HG03108 (cell line): ENCODE results near the gene TBC1D4.

Source experiments
- ATAC-seq: cut with Tn5 transposase; IDR thresholded peaks from one replicate; pipeline ENCODE4 v1.9.1; 2021; ENCODE audit warnings: moderate library complexity; ENCODE audit not compliant: unreplicated experiment

Gene TBC1D4

DNA sequence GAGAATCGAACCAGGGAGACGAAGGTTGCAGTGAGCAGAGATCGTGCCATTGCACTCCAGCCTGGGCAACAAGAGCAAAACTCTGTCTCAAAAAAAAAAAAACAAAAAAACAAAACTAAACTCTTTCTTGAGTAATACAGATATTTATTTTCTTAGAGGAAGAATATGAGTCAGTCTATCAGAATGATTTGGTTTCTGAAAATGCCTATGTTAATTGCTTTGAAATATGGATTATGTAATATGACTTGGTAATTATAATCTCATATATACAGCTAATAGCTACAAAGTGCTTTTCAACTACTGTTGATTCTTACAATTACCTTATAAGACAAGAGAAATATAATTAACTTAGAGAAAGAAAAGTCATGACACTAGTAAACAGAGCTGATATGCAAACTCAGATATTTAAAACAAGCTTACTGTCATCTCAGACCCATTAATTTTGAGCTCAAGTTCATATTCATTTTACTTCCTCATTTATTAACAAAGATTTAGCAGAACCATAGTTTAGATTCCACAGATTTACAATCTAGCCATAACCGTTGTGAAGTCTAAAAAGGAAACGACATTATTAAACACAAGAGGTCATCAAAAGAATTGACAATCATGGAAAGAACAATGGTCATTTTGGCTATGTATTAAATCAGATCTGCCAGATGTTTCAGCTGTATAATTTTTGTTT is 88.0 kb downstream of the TBC1D4 start:
- no peak for ATAC-seq

DNA sequence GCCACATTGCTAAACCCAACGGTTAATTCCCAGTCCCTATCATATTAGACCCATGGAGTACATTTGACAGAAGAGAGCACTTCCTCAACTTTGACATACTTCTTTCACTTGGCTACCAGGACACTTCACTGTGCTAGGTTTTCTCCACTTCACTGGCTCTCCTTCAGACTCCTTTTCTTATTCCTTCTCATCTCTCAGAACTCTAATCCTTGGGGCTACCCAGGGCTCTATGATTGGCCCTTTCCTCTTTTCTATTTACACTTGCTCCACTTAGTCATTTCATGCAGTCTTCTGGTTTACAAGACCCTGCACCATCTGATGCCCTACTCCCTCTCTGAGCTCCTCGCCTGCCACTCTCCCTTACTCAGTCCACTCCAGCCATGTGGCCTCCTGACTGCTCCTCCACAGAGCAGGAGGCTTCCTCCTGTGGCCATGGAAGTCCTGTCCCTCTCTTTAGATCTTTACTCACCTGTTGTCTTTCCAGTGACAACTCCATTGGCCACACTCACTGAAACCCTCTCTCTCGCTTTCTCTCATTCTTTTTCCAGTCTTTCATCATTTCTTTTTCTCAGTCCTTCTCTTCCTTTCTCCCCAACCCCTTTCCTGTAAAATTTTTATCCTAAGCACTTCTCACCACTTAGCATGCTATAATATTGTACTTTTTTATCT is 90.4 kb downstream of the TBC1D4 start:
- no peak for ATAC-seq

DNA sequence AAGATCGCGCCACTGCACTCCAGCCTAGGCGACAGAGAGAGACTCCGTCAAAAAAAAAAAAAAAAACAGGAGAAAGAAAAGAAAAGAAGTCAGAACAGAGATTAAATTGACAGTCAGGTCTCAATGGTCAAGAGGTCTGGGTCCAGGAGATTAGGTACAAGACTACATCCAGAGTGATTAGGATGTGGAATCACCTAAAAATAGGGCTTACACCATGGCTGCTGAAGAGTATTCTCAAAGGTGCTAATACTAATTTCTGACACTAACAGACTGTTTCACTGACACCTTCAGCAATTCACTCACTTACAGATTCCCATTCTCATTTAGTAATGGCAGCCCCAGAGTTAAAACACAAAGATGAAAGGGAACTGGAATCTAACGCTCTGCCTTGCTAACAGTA is 91.7 kb downstream of the TBC1D4 start:
- ATAC-seq = no peak

DNA sequence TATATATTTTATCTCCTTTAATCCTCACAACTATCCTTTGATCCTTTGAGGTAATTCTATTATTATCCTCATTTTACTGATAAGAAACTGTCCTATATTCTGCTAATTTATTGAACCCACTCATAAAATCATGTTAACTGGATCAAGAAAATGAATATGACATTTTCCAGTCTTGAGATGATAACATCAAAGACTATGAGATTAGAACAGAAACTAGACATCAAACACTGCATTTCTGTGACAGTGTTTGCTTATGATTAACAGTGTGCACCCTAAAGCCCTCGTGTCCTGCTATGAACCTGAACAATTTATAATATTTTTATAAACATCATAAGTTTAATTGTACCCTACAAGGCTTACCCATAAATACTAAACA is 96.3 kb downstream of the TBC1D4 start:
- no peak for ATAC-seq

DNA sequence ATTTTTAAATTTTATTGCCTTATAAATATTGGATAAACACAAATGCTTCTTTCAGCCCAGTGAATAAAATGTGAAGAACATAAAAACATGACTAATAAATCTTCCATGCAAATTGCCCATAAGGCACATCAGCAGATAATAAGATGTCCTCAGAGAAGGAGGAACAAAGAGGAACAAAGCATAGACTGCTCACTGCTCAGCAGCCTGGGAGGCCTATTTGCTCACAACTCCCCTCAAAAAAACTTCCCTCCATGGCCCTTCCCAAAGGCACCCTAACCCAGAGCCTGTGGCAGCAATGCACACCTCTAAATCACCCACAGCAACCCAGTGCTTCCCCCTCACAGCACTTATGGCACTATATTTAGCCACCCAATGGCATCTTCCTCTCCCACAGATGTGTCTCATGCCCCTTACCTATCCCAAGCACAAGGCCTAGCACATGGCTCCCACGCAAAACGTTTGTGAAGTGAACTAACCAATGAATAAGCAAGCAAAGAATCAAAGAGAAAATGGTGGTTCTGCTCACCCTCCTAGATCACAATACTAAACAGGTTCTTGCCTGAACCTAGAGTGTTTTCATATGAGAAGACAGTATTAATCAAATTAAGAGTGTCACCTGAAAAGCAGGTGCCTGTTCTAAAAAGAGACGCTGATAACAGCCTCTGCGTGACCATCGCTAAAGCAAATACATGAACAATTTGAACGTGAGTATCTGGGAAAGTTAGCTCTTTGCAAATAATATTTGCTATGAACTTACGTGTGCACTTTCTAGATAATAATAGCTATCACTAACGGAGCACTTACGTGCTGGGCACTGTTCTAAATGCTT is 96.9 kb downstream of the TBC1D4 start:
- ATAC-seq = no peak

DNA sequence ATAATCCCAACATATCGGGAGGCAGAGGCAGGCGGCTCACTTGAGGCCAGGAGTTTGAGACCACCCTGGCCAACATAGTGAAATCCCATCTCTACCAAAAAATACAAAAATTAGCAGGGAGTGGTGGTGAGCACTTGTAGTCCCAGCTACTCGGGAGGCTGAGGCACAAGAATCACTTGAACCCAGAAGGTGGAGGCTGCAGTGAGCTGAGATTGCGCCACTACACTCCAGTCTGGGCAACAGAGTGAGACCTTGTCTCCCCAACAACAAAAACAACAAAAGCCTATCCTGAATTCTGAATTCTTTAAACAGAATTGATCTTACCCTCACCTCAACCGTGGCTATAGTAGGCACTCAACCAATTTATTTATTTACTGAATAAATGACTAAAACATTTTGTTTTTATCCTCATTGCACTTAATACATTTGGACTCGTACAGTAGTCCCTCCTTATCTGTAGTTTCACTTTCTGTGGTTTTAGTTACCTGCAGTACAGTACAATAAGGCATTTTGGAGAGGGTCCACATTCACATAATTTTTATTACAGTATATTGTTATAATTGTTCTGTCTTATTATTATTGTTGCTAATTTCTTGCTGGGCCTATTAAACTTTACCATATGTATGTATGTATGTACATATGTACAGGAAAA is 98.8 kb downstream of the TBC1D4 start:
- ATAC-seq = no peak

DNA sequence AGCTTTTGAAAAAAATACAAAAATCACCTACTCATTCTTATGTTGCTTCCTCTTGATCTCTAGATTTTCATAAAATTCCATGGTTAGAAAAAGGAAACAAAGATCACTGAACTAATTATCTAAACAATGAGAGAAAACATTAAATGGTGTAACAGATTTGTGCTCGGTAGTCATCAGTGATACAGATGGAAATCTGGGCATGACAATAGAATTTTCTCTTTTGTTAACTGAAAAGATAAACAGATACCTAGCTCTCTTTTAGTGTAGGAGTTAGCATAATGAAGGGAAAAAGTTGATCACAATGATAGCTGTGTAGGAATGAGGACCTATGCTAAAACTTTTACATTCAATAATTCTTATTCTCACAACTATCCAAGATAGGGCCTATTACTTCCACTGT is 103.7 kb downstream of the TBC1D4 start:
- ATAC-seq = no peak

DNA sequence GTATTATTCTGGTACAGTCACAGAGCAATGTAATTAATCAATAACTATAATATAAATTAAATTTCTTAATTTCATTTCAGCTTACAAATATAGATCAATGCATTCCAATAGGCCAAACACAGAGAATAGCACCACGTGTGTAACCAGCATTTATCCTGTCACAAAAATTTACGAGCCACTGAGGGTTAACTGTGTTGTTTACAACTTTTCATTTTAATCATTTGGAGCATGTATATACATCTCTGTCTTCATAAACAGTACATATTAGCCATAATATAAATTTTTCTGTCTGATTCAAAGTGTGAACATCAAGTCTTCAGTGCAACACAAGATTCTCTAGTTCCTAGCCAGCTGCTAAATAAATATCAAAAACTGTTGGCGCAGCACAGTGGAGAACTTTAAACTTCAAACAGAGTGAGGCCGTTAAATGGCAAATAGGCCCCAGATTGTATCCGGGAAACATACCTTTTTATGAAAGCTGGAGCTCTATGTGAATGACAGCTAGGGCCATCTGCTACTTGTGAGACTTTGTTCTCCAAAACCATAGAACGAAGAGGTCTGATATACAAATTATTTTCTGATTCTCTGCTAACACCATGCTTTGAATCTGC is 105.1 kb downstream of the TBC1D4 start:
- no peak for ATAC-seq

DNA sequence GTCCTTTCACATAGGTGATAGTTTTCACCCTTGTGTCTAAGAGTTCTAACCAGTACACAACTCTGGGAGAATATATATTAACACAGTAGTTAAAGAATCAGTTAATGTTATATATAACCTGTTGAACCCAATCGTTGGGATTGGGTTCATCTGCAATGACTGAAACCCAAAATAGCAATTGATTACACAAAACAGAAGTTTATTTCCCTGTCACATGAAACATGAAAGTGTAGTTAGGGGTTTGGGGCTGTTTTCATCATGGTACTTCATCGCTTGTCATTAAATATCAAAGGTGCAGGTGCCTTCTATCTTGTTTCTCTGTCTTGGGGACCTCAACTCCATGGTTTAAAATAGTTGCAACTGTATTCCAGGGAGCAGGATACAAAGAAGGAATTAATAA is 106.6 kb downstream of the TBC1D4 start:
- no peak for ATAC-seq

DNA sequence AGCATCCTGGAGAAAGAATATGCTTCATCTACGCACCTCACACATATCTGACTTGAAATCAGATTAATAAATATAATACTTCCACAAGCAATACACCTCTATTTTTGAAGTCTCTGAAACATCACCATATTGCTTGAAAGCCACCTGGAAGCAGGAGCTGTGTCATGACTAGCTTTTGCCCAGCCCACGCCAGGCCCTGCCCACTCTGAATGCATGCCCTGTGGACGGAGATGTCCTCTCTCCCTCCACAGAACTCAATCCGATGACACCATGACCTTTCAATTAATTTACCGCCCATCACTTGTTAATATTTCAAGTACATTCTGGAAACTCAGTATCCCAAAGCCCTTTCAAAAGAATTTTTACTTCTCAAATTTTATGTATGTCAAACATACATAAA is 108.0 kb downstream of the TBC1D4 start:
- ATAC-seq = no peak

DNA sequence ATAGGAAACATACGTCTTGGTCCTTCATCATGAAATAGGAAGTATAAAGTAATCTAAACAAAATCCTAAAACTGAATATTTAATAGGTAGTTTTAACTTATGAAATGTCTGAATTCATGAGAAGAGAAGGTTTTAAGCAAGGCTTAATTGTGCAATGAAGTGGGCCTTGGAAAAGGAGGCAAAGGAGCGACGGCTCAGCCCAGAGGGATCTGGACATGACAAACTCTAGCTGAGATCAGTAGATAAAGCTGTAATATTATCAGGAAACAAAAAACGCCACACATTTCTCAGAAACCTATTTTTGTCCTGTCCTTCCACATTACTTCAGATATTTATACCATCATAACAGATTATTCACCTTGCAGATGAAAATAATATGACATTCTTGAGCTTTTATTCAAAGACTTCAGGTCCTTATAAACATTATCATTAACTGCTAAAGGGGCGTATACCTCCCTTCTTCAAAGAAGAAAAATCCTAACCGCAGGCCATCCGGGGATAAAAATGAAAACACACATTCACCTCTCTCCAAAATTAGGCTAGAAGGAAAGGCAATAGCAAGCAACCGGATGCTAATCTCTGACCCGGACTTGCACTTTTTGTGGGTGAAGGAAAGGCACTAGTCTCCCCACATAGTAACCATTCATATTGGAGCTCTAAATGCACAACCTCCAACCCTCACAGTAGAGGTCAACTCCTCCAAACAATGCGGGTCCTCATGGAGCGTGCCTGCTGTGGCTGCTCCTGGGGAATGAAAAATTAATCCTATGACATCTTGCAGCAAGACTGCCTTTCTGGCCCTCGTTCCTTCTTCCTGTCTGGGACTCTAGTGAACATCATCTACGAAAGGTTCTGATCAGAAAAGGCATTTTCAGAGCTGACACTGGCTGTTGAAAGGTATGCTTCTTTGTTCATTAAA is 108.8 kb downstream of the TBC1D4 start:
- no peak for ATAC-seq

DNA sequence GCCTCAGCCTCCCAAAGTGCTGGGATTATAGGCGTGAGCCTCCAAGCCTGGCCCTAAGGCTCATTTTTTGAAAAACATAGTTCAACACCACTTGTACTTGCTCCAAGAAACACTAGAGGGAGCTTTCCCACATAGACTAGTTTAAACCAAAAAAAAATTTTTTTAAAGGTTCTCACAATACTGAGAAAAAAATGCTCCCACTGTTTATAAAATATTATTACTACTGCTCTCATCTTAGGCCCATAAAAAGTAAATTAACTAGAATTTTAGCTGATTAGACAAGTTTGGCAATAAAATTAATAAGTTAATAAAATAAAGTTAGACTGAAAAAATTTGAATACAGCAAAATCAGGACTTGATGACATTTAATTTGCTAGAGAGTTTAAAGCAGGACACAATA is 109.5 kb downstream of the TBC1D4 start:
- ATAC-seq = peak; percentile 57

DNA sequence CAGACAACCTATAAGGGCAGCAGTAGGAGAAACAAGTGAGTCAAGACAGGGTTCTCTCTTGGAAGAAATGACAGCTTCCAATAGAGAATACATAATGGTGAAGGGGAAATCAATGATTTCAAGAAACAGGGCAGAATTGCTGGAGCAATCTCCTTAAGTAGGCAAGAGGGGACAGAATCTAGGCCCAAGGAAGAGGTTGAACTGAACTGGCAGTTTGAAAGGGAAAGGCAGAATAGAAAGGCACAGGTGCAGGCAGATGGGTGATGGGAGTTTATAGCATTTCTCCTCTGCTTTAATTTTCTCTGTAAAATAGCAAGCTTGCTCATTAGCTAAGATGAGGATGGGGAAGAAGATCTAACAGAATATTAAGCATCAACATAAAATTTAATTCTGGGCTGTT is 110.8 kb downstream of the TBC1D4 start:
- no peak for ATAC-seq

DNA sequence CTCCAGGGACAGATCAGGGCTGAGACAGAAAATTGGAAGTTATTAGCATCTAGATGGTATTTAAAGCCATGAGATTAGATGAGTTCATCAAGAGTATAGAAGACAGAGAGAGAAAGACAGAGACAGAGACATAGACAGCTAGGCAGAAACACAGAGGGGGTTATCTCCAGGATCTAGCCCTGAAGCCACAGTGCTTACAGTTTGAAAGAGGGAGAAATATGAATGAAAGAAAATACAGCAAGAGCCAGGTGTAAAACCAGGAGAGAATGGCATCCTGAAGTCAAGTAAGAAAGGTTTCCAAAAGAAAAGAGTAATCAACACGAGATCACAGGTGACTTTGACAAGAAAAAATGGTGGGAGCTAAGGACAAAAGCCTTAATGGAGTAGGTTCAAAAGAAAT is 111.2 kb downstream of the TBC1D4 start:
- ATAC-seq = no peak

DNA sequence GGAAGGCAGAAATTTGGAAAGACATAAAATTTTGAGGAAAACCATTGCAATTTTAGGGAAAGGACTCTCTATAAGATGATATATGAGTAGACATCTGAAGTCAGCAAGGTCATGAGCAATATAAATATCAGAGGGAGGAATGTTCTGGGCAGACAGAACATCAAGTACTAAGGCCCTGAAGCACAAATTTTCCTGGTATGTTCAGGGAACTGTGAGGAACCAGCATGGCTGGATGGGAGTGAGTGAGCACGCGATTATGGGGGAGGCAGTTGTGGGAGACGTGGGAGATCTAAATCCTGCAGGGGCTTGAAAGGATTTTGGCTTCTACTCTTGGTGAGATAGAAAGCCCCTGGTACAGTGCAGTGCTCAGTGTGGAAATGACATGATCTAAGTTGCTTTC is 112.0 kb downstream of the TBC1D4 start:
- no peak for ATAC-seq

DNA sequence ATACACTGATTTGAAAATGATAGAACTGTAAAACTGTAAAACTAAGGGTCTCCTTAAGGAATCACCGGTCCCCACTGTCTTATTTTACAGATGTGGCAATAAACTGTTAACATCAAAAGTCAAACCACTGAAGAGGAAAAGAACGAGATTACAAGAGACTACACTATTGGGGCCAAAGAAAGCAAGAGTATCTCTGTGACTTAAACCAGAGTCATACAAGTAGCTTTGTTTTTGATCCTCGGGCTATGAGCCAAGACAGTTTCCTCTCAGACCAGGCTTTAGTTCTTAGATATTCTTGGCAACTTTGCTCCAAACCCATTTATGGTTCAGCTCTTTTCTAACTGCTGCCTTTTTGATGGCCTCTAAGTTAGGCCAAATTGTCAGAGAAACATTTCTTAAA is 113.8 kb downstream of the TBC1D4 start:
- no peak for ATAC-seq

DNA sequence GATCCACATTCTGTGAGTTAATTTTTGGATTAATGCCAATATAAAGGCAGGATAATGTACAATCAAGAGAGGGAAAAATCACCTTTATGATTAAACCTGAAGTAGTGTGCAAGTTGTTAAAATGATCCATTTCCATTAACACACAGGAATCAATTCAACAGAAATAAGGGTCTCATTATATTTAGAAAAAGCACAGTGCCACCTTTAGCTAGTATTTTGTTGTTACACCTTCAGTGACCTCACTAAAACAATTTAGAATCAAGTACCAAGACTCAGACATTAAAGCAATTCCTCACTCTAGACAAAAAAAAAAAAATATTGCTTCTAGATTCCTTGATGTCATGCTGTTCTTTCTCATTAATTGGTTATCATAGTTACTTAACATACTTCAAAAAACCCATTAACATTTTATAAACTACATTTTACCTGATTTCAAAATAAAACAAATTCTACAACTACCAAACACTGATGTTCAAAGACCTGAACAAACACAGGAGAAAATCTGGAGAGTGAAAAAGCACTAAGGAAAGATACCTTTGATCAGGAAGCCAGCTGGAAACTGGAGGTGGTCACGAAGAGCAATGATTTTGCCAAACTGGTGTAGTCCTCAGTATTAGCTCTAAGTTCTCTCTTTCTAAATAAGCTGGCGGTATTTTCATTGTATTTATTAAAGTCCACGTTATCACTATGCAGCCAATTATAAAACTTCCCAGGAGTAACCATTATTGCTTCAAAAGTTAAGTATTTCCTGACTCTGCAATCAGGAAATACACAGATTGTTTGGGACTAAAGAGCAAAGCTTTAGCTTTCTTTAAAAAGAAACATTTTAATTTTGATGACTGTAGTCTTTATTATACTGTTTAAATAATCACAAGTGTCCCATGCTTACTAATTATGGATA is 115.3 kb downstream of the TBC1D4 start:
- peak; percentile 18 for ATAC-seq

DNA sequence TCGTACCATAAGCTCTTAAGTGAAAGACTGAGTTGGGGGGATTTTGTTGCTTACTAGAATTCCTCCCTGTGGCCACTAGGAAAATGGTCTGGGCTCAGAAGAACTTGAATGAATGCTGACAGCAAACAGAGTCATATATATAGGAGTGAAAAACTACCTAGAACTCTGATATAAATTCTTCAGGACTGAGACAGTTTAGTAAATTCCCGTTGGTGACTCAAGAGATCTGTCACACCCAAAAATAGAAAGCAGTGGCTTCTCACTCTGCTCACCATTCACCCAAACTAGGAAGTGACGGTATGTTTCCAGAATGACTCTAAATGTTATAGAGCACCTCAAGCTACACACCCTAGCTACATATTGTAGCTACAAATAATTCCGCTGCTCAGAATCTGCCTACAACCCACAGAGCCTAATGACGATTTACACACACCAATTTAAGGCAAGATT is 116.2 kb downstream of the TBC1D4 start:
- ATAC-seq = peak; percentile 90

DNA sequence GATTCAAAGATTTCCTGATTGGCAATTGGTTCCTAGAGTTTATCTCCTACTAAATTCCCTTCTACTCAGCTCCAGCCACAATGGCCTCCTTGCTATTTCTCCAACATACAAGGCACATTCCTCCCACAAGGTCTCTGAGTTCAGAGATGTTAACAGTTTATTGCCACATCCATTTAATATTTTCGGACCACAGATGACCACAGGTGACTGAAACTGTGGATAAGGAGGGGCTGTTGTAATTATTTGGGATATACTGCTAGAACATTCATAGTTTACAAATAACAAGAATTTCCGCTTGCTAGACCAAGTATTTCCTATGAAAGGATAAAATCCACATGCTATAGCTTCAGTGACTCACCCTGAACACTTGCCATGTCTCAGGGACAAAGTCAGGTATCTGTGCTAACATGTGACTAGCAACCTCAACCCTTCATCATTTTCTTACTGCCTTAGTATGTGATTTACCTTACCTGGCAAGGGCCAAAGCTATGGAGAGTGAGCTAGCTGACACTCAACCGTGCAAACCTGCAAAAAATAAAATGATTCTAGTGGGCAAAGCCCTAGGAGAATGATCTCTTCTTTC is 117.7 kb downstream of the TBC1D4 start:
- no peak for ATAC-seq
